ENCODE results near the gene DNAJC5. TPM values are rescaled to one million over a fixed set of nuclear protein-coding genes. Genes with fewer than 3 reads are reported as not detected.

The DNAJC5 gene
- total and polyA plus RNA-seq, 9 of the 15 experiments (the other 6 are each of a cell fraction or from before 2014, with no cell fraction given): 0.95 to 42.8 (median 23.4) TPM

GRCh38 chr20:63980806-63981728 lies 86.1 kb downstream of the DNAJC5 start, which contains the start of gene PRPF6 (continued):
- TF ChIP-seq REST (IDR thresholded peaks at IDR 0.05; ENCODE audit: borderline replicate concordance): peak; percentile 10; the same call in 1 of the 2 replicates
- TF ChIP-seq REST (CRISPR knock-in tag; IDR thresholded peaks at IDR 0.05; ENCODE audit: low read depth): no peak
- no peak for TF ChIP-seq CGGBP1 (CRISPR knock-in tag; IDR thresholded peaks at IDR 0.05)
- TF ChIP-seq SIN3B (IDR thresholded peaks at IDR 0.05; ENCODE audit: low read depth): peak; percentile 95
- TF ChIP-seq ZBTB11 (CRISPR knock-in tag; IDR thresholded peaks at IDR 0.05): peak in 1 of 3 experiments; percentile 95; a peak in 3 of 6 replicates
- TF ChIP-seq GMEB1 (CRISPR knock-in tag; IDR thresholded peaks at IDR 0.05): peak; percentile 84
- no peak for TF ChIP-seq MCM3 (IDR thresholded peaks at IDR 0.05)
- TF ChIP-seq SMARCE1 (IDR thresholded peaks at IDR 0.05): no peak
- no peak for TF ChIP-seq SRSF1 (IDR thresholded peaks at IDR 0.05; ENCODE audit: low read depth, low read length)
- TF ChIP-seq CBX1 (IDR thresholded peaks at IDR 0.05; ENCODE audit: low read depth): peak; percentile 79; the same call in 1 of the 2 replicates
- 0 out of 2 replicates have a peak, but pooled peaks have one; percentile 63 for TF ChIP-seq TOE1 (IDR thresholded peaks at IDR 0.05; ENCODE audit: borderline replicate concordance)
- TF ChIP-seq TOE1 (CRISPR knock-in tag; IDR thresholded peaks at IDR 0.05; ENCODE audit: borderline replicate concordance, low read depth): peak; percentile 91; the same call in 1 of the 2 replicates
- peak; percentile 100 for TF ChIP-seq PHF20 (IDR thresholded peaks at IDR 0.05; ENCODE audit: partially characterized antibody)
